GM12801 (cell line): ENCODE results near the gene C12orf54.
A peak's percentile ranks its signal among the peaks of the same experiment; 100 is the strongest.

ENCODE experiments used
- CTCF ChIP-seq: IDR thresholded peaks from one replicate; pipeline ENCODE4 v1.5.1; 2011; ENCODE audit warnings: control low read depth; ENCODE audit not compliant: insufficient read length; ENCODE audit errors: extremely low read depth

C12orf54 gene

GRCh38 chr12:48532601-48533000, 50.3 kb downstream of the C12orf54 start:
- TF ChIP-seq CTCF, result no peak

- no peak for TF ChIP-seq CTCF
Measured at GRCh38 chr12:48536602-48537001, 54.3 kb downstream of the C12orf54 start.

- peak; percentile 20 for TF ChIP-seq CTCF
Measured at GRCh38 chr12:48542300-48542928, 60.1 kb downstream of the C12orf54 start.

DNA sequence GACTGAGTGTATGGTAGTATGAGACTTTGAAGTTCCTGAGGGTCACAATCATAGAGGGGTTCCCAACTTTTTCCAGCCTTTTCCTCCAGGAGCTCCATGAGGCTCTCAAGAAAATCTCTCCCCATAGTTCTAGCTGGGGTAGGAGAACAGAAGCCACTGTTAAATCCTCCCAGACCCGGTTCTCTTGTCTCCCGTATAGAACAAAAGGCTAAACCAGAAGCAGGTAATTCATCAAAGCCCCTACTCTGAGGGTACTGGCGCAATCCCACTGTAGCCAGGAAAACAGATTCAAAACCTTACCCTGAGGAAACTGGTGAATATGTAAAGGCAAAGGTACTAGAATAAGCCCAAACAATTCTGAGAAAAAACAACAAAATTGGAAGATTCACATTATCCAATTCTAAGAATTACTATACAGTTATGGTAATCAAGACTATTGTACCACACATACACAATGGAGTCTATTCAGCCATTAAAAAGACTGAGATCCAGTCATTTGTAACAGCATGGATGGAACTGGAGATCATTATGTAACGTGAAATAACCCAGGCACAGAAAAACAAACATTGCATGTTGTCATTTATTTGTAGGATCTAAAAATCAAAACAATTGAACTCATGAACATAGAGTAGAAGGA, 63.7 kb downstream of the C12orf54 start:
- TF ChIP-seq CTCF, result no peak
